SU-DHL-6 (cell line): ENCODE results near the gene KCNJ8.
"Not testable (repeated sequence)": the region's sequence is repeated elsewhere in the genome, so short reads cannot be mapped to it uniquely, and the experiment has no call there.

Experiments used
- H2AFZ ChIP-seq: fragments of 200-600 bp; sonication (generic); 2 replicates; pipeline ENCODE4 v1.6.1; 2014; ENCODE audit warnings: low read depth, mild to moderate bottlenecking, moderate library complexity, mixed read lengths, antibody characterized with exemption, low read length; ENCODE audit not compliant: severe bottlenecking
- H3F3A ChIP-seq: fragments of 200-600 bp; shearing (Covaris generic); 2 replicates; pipeline ENCODE4 v1.6.0; 2016; ENCODE audit warnings: antibody characterized with exemption, mild to moderate bottlenecking; ENCODE audit not compliant: insufficient read depth
- H3K27ac ChIP-seq: fragments of 200-600 bp; sonication (generic); 2 replicates; pipeline ENCODE4 v1.5.1; 2016; ENCODE audit warnings: low read depth, mild to moderate bottlenecking, low read length, moderate library complexity, mixed read lengths
- H3K27me3 ChIP-seq: fragments of 200-600 bp; sonication (generic), shearing (Covaris generic); 2 replicates; pipeline ENCODE4 v1.6.0; 2014; ENCODE audit warnings: mild to moderate bottlenecking, low read length
- H3K36me3 ChIP-seq: fragments of 200-600 bp; sonication (generic); 2 replicates; pipeline ENCODE4 v1.6.1; 2014; ENCODE audit warnings: mild to moderate bottlenecking, low read length, mixed read lengths
- H3K4me2 ChIP-seq: fragments of 300-600, 200-600 bp; shearing (Covaris generic), sonication (generic); 2 replicates; pipeline ENCODE4 v1.6.0; 2014; ENCODE audit warnings: low read length, low read depth, mild to moderate bottlenecking; ENCODE audit not compliant: poor library complexity, severe bottlenecking
- H3K4me3 ChIP-seq: fragments of 200-600 bp; sonication (generic); 2 replicates; pipeline ENCODE4 v1.5.1; 2014; ENCODE audit warnings: antibody characterized with exemption, low read length, mild to moderate bottlenecking, mixed read lengths; ENCODE audit not compliant: insufficient read depth, poor library complexity, severe bottlenecking
- H3K79me2 ChIP-seq: fragments of 200-600 bp; sonication (generic); 2 replicates; pipeline ENCODE4 v1.6.1; 2014; ENCODE audit warnings: mild to moderate bottlenecking, low read length, moderate library complexity; ENCODE audit not compliant: insufficient read depth
- H3K9ac ChIP-seq: fragments of 200-600 bp; sonication (generic); 2 replicates; pipeline ENCODE4 v1.7.0; 2014; ENCODE audit warnings: mild to moderate bottlenecking, low read length
- H3K9me2 ChIP-seq: fragments of 200-600 bp; sonication (generic); replicated peaks from 2 replicates; pipeline ENCODE4 v1.6.1; 2014; ENCODE audit warnings: low read length; ENCODE audit not compliant: insufficient read depth
- H3K9me3 ChIP-seq: fragments of 200-600 bp; sonication (generic); 2 replicates; pipeline ENCODE4 v1.6.1; 2014; ENCODE audit warnings: low read length, mixed read lengths; ENCODE audit not compliant: insufficient read depth
- H4K20me1 ChIP-seq: fragments of 200-600 bp; sonication (generic); 2 replicates; pipeline ENCODE4 v1.6.1; 2014; ENCODE audit warnings: low read depth, mild to moderate bottlenecking, antibody characterized with exemption, low read length, moderate library complexity, mixed read lengths
- EZH2phosphoT487 ChIP-seq: fragments of 200-600 bp; sonication (generic), shearing (Covaris generic); conservative IDR thresholded peaks from 2 replicates; pipeline ENCODE4 v1.6.1; 2018; ENCODE audit warnings: mild to moderate bottlenecking, antibody characterized with exemption, low read length, moderate library complexity, mixed read lengths
- TF ChIP-seq, protein P1 (sequence below): fragments of 200-600 bp; sonication (generic); IDR thresholded peaks from one replicate; pipeline ENCODE4 v1.5.1; 2017; ENCODE audit warnings: antibody characterized with exemption, mild to moderate bottlenecking, low read length, moderate library complexity; ENCODE audit not compliant: insufficient read depth, poor library complexity, severe bottlenecking

KCNJ8 gene

DNA sequence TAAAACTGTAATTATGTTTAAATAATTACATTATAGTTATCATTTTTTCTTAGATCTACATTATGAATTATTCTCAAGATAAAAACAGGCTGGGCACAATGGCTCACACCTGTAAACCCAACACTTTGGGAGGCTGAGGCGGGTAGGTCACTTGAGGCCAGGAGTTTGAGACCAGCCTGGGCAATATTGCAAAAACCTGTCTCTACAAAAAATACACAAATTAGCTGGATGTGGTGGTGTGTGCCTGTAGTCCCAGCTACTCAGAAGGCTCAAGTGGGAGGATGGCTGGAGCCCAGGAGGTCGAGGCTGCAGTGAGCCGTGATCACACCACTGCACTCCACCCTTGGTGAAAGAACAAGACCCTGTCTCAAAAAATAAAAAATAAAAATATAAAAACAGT is 40.3 kb upstream of the KCNJ8 start:
- Histone ChIP-seq H3K79me2 (no peaks in the 10 kb centered on the region), H3F3A (no peaks in the 10 kb centered on the region), H3K9me2 (0 out of 2 replicates have a peak, but pooled peaks cover 3% of the 10 kb centered on the region), H3K27ac (no peak overlapping the region), H3K27me3 (no peaks in the 10 kb centered on the region), H4K20me1 (no peaks in the 10 kb centered on the region), H3K9me3 (no peaks in the 10 kb centered on the region), H3K4me3 (no peak overlapping the region), H3K9ac (no peak overlapping the region), H2AFZ (no peak overlapping the region), H3K4me2 (no peak overlapping the region), H3K36me3 (no peaks in the 10 kb centered on the region)
- TF ChIP-seq, protein P1, sequence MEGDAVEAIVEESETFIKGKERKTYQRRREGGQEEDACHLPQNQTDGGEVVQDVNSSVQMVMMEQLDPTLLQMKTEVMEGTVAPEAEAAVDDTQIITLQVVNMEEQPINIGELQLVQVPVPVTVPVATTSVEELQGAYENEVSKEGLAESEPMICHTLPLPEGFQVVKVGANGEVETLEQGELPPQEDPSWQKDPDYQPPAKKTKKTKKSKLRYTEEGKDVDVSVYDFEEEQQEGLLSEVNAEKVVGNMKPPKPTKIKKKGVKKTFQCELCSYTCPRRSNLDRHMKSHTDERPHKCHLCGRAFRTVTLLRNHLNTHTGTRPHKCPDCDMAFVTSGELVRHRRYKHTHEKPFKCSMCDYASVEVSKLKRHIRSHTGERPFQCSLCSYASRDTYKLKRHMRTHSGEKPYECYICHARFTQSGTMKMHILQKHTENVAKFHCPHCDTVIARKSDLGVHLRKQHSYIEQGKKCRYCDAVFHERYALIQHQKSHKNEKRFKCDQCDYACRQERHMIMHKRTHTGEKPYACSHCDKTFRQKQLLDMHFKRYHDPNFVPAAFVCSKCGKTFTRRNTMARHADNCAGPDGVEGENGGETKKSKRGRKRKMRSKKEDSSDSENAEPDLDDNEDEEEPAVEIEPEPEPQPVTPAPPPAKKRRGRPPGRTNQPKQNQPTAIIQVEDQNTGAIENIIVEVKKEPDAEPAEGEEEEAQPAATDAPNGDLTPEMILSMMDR, result no peak
- no peak for TF ChIP-seq EZH2phosphoT487

DNA sequence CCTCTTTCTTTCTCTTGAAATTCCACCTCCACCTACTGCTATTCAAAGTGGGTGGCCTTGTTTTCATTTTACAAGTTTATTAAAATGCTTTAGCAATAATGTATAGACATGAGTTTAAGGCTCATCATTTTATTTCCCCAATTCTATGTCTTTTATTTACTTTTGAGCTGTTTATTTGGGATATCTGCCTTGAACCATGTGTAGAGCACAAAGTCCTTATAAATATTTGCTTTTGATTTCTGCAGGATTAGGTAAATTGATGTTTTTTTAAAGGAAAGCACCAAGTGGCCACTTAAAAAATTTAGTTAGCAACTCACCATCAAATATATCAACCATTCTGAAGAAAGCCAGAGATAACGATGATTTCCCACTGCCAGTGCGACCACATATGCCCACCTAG is 39.8 kb upstream of the KCNJ8 start:
- no peak overlapping the region for H3K9ac ChIP-seq
- no peaks in the 10 kb centered on the region for H4K20me1 ChIP-seq
- H3K27me3 ChIP-seq, result no peaks in the 10 kb centered on the region
- H3K79me2 ChIP-seq, result no peaks in the 10 kb centered on the region
- H3K4me3 ChIP-seq, result no peak overlapping the region
- no peaks in the 10 kb centered on the region for H3F3A ChIP-seq
- TF ChIP-seq, protein P1, result no peak
- TF ChIP-seq EZH2phosphoT487, result no peak
- H3K4me2 ChIP-seq, result no peak overlapping the region
- 0 out of 2 replicates have a peak, but pooled peaks cover 3% of the 10 kb centered on the region for H3K9me2 ChIP-seq
- H3K9me3 ChIP-seq, result no peaks in the 10 kb centered on the region
- H3K27ac ChIP-seq, result no peak overlapping the region
- H3K36me3 ChIP-seq, result no peaks in the 10 kb centered on the region
- no peak overlapping the region for H2AFZ ChIP-seq

DNA sequence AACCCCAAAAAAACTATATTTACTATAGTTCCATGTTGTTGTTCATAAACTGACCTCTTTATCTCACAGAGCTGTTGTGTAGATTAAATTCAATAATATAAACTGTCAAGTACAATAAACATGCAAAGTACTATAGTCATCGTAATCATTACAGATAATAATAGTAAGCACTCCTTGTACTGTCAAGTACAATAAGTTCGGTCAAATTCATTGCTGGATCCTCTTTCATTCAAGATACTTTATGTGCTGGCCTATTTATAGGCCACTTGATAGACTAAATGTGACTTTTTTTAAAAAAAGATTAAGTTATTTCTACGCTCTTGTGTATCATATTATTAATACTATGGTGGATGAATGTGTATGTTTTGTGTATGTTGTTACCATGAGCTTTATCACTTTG is 39.2 kb upstream of the KCNJ8 start:
- Histone ChIP-seq H3K9me3 (no peaks in the 10 kb centered on the region), H3K27me3 (no peaks in the 10 kb centered on the region), H3K9ac (no peak overlapping the region), H3K27ac (no peak overlapping the region), H3K9me2 (0 out of 2 replicates have a peak, but pooled peaks cover 3% of the 10 kb centered on the region), H3K79me2 (no peaks in the 10 kb centered on the region), H2AFZ (no peak overlapping the region), H3F3A (no peaks in the 10 kb centered on the region), H3K4me2 (no peak overlapping the region), H4K20me1 (no peaks in the 10 kb centered on the region), H3K36me3 (no peaks in the 10 kb centered on the region), H3K4me3 (no peak overlapping the region)
- TF ChIP-seq, protein P1, result no peak
- TF ChIP-seq EZH2phosphoT487, result no peak

DNA sequence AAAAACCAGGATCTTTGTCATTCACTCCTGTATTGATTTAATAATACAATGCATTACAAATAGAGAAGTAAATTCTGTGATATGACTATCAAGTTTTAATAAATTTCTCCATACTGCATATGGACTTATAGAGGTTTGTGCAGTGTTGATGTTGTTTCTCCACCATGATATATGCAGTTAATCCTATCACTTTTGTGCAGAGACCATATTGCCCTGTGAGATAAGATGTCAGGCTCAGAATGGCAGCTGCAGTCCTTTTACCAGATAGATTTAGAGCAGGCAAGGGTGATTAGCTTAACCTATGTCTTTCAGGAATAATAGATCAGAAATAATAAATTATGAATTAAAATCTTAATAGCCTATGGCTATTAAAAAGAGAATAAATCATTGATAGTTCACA is 38.6 kb upstream of the KCNJ8 start:
- Histone ChIP-seq H3K36me3 (no peaks in the 10 kb centered on the region), H4K20me1 (no peaks in the 10 kb centered on the region), H3K9me3 (no peaks in the 10 kb centered on the region), H3K9ac (no peak overlapping the region), H3K79me2 (no peaks in the 10 kb centered on the region), H3K9me2 (0 out of 2 replicates have a peak, but pooled peaks cover 3% of the 10 kb centered on the region), H3K4me3 (no peak overlapping the region), H3K27ac (no peak overlapping the region), H3K4me2 (no peak overlapping the region), H2AFZ (no peak overlapping the region), H3K27me3 (no peaks in the 10 kb centered on the region), H3F3A (no peaks in the 10 kb centered on the region)
- no peak for TF ChIP-seq EZH2phosphoT487
- TF ChIP-seq, protein P1, result no peak

DNA sequence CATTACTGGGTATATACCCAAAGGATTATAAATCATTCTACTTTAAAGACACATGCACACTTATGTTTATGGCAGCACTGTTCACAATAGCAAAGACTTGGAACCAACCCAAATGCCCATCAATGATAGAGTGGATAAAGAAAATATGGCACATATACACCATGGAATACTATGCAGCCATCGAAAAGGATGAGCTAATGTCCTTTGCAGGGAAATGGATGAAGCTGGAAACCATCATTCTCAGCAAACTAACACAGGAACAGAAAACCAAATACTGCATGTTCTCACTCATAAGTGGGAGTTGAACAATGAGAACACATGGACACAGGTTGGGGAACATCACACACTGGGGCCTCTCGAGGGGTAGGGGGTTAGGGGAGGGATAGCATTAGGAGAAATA is 37.8 kb upstream of the KCNJ8 start:
- H3K4me3 ChIP-seq, H3K36me3 ChIP-seq, H3F3A ChIP-seq, H3K4me2 ChIP-seq, H2AFZ ChIP-seq, H3K27me3 ChIP-seq, H3K9ac ChIP-seq, H3K79me2 ChIP-seq, H3K27ac ChIP-seq, H3K9me2 ChIP-seq, H4K20me1 ChIP-seq, H3K9me3 ChIP-seq: not testable (repeated sequence)
